ENCODE measurements around the gene MLLT1. TPM values are rescaled to one million over a fixed set of nuclear protein-coding genes. Genes with fewer than 3 reads are reported as not detected.

Gene MLLT1
- total RNA-seq, 1 experiment from 2014 or later = 54.9 TPM

- Histone ChIP-seq H3K56ac (ENCODE audit: insufficient read length, low read depth, low read length) (no peak overlapping the region), H3K23ac (ENCODE audit: insufficient read length, low read depth, low read length) (no peak overlapping the region), H3K79me2 (ENCODE audit: insufficient read depth, low read length) (no peaks in the 10 kb centered on the region), H2AFZ (ENCODE audit: low read length) (no peak overlapping the region), H3K4me1 (ENCODE audit: insufficient read depth, low read length) (no peaks in the 10 kb centered on the region), H3K4me2 (ENCODE audit: insufficient read depth, insufficient read length, low read length) (no peak overlapping the region), H3K27ac (ENCODE audit: insufficient read length, low read depth, low read length) (no peak overlapping the region), H2BK5ac (ENCODE audit: insufficient read length, low read length) (no peak overlapping the region), H3K9ac (ENCODE audit: extremely low read depth, insufficient read length, low read length) (no peak overlapping the region), H3T11ph (ENCODE audit: low read length) (no peak overlapping the region), H3K79me1 (ENCODE audit: insufficient read depth, low read depth, low read length, poor library complexity, severe bottlenecking) (no peaks in the 10 kb centered on the region), H4K20me1 (ENCODE audit: control insufficient read depth, insufficient read depth, insufficient read length) (no peaks in the 10 kb centered on the region), H2BK15ac (ENCODE audit: low read depth, low read length) (no peak overlapping the region), H2BK120ac (ENCODE audit: low read depth, low read length, poor library complexity, severe bottlenecking) (no peak overlapping the region), H4K5ac (ENCODE audit: insufficient read length, low read depth, low read length) (no peak overlapping the region), H3K23me2 (ENCODE audit: insufficient read length, low read depth, low read length, poor library complexity, severe bottlenecking) (no peaks in the 10 kb centered on the region), H3K27me3 (ENCODE audit: insufficient read depth, low read length) (no peaks in the 10 kb centered on the region), H3K18ac (ENCODE audit: insufficient read length, low read depth, low read length) (peak overlapping the region; percentile 55), H3K9me3 (ENCODE audit: control insufficient read depth, low read depth, low read length) (no peaks in the 10 kb centered on the region), H4K91ac (ENCODE audit: insufficient read length, low read depth, low read length) (peak overlapping the region; percentile 10), H4K8ac (replicated peaks; ENCODE audit: insufficient read length, low read depth, low read length) (no peak overlapping the region), H2BK20ac (ENCODE audit: low read depth, low read length, poor library complexity, severe bottlenecking) (no peak overlapping the region), H2BK12ac (ENCODE audit: insufficient read length, low read depth, low read length) (no peak overlapping the region), H2AK5ac (ENCODE audit: insufficient read length, low read length) (no peak overlapping the region), H3K4ac (ENCODE audit: low read depth, low read length) (no peak overlapping the region), H3K14ac (ENCODE audit: insufficient read depth, low read length) (peak overlapping the region; percentile 3; the same call in 1 of the 2 replicates)
- peaks cover 3 to 11% (median 3%) of the 10 kb centered on the region in 3 experiments for H3K36me3 Mint-ChIP-seq (ENCODE audit: insufficient read depth in 1 of 3, low read depth in 3 of 3)
- peaks cover 2 to 14% of the 10 kb centered on the region in 2 experiments for H3K4me1 Mint-ChIP-seq
- no peaks in the 10 kb centered on the region for H3K9me3 Mint-ChIP-seq
- TF ChIP-seq CTCF (conservative IDR thresholded peaks at IDR 0.05) = no peak
- no peaks in the 10 kb centered on the region for H3K27me3 Mint-ChIP-seq (ENCODE audit: low read depth)
- no CpG with 5 or more reads among the region's 21 CpGs for WGBS (ENCODE audit: extremely low coverage, insufficient read length, low lambda C conversion rate)
- DNase-seq = no peak
- H3K27ac Mint-ChIP-seq = peak overlapping the region in 2 of 3 experiments; percentile 81 to 95; a peak in 3 of 7 replicates
- no peak overlapping the region; a peak in 1 of 5 replicates for H3K4me3 Mint-ChIP-seq
Observed at GRCh38 chr19:6216996-6217751, 62.6 kb downstream of the MLLT1 start.
